NCI-H2081 (cell line): ENCODE data around the gene RAB40A.

ENCODE experiments used
- DNase-seq, 2 experiments: peaks; one replicate each; lab custom pipeline; 2025; lab: John Stamatoyannopoulos, UW

RAB40A gene, protein sequence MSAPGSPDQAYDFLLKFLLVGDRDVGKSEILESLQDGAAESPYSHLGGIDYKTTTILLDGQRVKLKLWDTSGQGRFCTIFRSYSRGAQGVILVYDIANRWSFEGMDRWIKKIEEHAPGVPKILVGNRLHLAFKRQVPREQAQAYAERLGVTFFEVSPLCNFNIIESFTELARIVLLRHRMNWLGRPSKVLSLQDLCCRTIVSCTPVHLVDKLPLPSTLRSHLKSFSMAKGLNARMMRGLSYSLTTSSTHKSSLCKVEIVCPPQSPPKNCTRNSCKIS

DNA sequence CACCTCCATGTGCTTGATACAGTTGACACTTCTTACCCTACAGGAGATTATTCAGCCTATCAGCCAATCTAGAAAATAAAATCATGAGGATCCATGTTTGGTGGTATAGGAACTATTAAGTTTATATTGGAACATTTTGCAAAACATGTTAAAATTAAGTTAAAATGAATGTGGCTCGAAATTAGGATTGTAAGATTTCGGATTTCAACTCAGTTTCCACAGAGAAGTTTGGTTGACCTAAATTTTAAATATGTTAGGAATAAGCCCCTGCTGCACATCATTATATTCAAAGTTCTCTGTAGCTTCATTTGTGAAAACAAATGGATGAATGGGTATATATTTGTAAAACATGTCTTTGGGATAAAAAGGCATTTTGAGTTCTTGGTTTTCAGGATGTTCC lies at the start of gene RAB40A:
RAB40A (minus strand) TSS at position 101 of the 400 bp plus-strand sequence. CDS start 18,733 bp downstream, outside the sequence.
- DNase-seq, result no peak

GRCh38 chrX:103565752-103566151 lies 46.5 kb upstream of the RAB40A start:
- DNase-seq, result no peak

DNA sequence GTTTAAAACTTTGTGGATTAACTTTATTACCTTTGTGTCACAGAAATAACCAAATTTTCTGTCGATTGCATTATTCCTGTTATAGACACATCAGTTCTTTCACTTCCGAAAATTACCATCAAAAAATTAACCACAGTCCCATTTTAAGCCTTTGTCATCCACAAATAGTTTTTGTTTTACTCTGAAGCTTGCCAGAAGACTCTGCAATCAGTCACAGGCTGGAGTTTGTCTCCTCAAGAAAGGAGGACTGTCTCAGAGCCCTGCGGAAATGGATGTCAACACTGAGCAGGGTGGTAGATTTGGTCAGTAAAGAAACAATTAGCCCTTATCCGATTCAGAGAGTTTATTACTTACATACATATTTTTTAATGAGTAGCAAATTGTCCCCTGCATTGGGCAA lies 45.9 kb upstream of the RAB40A start:
- no peak for DNase-seq

DNA sequence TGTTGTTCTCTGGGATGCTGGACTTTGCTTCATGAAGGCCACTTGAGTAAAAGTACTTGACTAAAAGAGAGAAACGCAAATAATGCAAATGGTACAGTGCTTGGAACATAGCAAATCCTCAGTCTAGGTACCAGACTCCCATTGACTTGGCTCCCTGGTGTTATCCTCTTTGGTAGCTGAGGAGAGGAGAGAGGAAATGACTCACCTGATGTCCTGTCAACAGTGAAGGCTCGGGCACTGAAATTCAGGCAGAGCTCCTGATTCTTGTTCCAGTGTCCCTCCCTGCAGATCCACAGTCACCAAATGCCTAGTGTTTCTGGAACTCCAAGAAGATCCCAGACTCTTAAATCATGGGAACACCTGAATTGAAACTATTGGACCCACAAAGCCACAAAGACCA lies 43.5 kb upstream of the RAB40A start:
- DNase-seq, result no peak

GRCh38 chrX:103560256-103560655 lies 41.0 kb upstream of the RAB40A start:
- DNase-seq, result no peak

DNA sequence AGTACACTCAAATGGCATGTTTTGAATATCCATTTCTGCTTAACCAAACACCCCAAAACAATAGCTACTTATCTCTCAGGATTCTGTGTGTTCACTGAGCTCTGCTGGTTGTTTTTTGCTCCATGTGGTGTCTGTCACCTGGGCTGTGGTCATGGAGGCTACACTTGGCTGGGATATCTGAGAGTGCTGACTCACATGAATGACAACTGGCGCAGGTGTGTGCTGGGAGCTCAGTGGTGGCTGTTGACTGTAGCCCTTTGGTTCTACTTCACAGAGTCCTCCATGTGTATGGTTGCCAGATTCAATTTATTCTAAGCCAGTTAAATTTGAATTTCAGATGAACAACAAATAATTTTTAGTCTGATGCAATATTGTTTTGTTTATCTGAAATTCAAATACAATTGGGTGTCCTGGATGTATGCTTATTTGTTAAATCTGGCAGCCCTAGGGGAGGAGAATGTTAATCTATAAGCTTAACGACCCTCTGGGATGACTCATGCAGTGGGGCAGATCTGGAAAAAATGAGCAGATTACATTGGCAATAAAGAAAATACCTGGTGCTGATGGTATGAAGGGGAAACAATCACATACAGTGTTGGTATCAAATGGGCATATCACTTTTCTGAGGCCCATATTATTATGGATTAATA lies 37.8 kb upstream of the RAB40A start:
- peak in 1 of 2 experiments; percentile 56 for DNase-seq

DNA sequence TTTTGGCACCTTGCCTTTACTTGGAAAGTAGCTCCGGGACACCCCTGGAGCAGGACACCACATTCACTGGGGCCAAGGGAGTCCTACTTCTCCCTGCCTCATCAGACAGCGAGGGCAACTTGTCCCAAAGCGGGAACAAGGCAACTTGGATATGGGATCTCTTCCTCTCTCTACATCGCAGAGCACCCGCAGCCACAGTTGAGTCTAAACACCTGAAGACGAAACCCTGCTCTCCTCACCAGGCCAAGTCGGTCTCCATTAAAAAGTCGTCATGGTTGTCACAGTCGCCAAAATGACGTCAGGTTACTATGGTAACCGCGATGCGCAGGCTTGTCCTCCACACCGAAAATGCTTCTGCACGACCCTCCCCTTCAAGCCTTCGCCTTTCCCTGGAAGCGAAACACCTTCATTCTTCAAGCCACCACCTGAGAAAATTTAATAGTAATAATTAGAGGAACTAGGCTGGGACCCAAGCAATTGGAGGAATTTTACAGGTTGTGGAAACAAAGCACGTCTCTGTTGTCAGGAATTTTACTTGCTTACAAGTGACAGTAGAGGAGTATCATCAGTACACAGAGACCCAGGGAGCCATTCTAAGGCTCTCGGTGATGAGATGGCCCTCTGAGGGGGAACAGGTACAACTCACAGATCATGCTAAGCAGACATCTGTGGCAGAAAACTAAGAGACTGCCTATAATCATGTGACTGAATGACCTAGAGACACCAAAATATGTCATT lies 35.6 kb upstream of the RAB40A start:
- no peak for DNase-seq

GRCh38 chrX:103552236-103552635 lies 32.9 kb upstream of the RAB40A start:
- no peak for DNase-seq

DNA sequence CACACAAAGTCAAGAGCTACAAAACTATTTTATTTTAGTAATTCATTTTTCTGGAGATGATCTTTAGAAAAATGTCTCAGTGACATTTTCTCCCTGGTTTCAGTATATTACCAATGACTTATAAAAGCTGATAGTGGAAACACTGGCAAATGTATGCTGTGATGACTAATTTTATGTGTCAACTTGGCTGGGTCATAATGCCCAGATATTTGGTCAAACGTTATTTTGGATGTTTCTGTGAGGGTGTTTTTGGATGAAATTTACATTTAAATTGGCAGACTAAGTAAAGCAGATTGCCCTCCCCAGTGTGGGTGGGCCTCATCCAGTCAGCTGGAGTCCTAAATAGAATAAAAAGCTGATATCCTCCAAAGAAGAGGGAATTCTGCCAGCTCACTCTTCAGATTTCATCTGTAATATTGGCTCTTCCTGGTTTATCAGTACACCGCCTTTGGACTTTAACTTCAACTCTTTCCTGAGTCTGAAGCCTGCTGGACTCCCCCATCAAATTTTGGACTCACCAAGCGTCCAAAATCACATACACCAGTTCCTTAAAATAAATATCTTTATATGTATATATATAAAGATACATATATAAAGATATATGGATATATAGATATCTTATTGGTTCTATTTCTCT lies 31.2 kb upstream of the RAB40A start:
- DNase-seq, result no peak

DNA sequence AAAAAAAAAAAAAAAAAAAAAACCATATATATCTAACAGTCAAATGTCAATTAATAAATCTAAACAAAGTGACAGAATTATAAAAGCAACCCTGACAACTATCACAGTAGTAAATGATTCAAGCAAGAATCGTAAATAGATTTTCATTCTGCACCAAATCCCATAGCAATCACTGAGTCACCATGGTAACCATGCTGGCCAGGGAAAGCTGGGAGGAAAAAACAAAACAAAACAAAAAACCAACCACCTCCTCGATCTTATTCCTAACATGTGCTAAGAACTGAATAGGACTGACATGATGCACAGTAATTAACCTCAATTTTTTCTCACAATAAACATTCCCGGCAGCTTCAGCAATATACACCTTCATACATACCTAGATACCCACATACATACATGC lies 30.6 kb upstream of the RAB40A start:
- DNase-seq, result no peak

DNA sequence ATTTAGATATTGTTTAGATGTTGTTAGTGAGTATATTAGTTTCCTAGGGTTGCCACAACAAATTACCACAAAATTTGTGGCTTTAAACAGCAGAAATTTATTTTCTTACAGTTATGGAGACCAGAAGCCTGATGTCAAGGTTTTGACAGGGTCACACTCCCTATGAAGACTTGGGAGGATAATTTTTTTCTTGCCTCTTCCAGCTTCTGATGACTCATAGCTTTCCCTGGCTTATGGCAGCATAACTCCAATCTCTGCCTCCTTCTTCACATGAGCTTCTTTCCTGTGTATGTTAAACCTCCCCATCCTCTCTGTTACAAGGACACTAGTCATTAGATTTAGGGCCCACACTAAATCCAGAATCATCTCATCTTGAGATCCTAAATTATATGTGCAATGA lies 20.9 kb upstream of the RAB40A start:
- no peak for DNase-seq

DNA sequence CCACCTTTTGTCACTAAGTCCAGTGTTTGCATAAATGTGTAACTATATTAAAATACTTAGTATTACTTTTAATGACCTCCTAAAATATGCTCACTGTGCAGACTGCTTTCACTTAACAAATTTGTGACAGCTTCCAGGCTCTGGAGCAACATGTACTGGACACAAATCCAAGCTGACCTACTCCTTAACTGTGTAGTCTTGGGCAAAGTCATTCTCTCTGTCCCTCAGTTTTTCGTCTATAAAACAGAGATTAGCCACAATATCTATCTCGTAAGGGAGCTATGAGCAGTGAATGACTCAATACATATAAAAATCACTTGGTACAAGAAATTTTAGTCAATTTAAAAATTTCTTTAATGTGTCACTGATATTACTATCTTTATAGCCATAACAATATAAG lies 20.4 kb upstream of the RAB40A start:
- DNase-seq, result no peak

- DNase-seq, result no peak
Measured at GRCh38 chrX:103538728-103539127, 19.4 kb upstream of the RAB40A start.

DNA sequence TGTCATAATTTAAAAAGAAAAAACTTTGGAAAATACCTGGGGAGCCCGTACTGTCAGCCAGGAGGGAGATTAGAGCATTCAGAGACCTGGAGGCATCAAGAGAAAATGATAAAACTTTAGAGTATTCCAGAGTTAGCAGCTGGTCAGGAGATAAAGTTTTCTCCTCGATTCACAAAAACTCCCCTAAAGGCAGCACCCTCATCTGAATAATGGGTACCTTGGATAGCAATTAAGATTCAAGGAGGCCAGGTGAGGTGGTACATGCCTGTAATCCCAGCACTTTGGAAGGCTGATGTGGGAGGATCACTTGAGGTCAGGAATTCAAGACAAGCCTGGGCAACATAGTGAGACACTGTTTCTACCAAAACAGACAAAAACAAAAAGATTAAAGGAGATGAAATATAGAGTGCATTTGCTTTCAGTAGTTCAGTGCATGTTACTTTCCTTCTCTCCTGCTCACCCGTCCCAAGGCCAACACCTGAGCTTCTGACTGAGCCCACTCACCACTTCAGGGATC lies 18.6 kb upstream of the RAB40A start:
- DNase-seq, result no peak

GRCh38 chrX:103536732-103537131 lies 17.4 kb upstream of the RAB40A start:
- no peak for DNase-seq

GRCh38 chrX:103536071-103536470 lies 16.8 kb upstream of the RAB40A start:
- no peak for DNase-seq

GRCh38 chrX:103535206-103535605 lies 15.9 kb upstream of the RAB40A start:
- DNase-seq, result no peak

DNA sequence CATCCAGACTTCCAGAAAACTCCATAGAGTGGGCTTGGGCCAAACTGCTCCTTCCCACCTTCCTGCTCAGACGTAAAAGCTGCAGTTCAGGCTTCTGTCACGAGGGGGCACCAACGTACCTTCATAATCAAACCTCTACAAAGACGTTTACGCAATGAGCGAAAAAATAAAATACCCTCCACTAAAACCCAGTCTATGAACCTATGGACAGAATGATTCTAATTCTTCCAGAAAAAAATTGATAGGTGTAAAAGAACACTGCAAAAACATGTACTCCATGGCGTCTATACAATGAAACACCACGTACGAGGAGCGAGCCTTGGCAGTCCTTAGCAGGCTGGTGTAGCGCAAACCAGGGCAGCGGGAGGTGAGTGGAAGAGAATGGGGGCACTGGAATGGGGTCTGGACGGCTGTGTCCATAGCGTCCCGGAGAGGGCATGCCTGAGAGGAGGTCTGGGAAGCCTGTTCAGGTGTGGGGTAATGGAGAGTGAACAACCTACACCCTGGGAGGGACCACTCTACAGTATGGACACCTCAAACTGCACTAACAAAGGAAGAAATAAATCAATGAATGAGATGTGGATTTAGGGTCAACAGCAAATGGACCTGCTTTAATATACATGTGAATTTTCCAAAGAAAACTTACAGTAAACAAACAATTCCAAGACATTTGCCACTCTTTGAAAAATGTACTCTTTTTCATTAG lies 14.4 kb upstream of the RAB40A start:
- DNase-seq, result peak; percentile 79 to 80

DNA sequence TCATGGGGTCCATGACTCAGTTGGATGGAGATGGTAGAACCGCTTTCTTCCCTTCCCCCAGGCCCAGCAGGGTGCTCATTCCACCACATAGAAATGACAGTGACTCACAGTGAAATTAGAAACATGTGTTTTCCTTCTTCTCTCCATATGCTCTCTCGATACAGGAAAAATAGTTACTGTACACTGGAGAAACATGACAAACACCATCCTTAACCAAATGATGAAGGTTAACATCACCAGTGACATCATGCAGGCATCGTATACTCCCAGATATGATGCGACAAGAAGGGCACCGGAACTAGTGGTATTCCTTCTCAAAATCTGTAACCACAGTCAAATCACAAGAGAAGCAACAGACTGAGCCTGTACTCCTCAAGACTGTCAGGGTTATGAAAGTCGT lies 11.7 kb upstream of the RAB40A start:
- DNase-seq, result no peak

GRCh38 chrX:103530545-103530944 lies 11.3 kb upstream of the RAB40A start:
- DNase-seq, result no peak

- no peak for DNase-seq
Measured at GRCh38 chrX:103529550-103529949, 10.3 kb upstream of the RAB40A start.

DNA sequence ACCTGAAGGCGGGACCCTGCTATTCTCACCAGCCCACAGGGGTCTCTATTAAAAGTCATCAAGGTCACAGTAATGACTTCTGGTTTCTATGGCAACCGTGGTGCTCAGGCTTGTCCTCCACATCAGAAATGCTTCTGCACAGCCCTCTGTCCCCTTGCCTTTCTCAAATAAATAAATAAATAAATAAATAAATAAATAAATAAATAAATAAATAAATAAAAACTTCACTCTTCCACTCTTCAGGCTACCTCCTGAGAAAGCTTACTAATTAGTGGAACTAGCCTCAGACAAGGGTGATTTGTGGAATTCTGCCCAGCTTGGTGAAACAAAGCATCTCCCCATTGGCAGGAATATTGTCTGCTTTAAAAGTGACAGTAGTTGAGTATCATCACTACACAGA lies 5.5 kb upstream of the RAB40A start:
- DNase-seq, result no peak
